Measurements from ENCODE around the gene MDFI.

DNA sequence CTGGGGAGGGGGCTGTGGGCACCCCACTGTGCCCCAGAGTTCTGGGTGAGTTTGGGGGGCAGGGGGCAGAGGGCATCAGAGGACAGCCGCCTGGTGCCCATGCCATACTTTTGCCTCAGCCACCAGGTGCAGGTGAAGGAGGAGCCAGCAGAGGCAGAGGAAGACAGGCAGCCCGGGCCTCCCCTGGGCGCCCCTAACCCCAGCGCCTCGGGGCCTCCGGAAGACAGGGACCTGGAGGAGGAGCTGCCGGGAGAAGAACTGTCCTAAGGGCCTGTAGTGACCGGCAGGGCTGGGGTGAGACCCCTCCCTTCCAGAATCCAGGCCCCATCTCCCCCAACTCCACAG, 39.6 kb upstream of the MDFI start:
- TF ChIP-seq BACH2 (CRISPR knock-in tag; IDR thresholded peaks at IDR 0.05; ENCODE audit: borderline replicate concordance) (no peak), TOX (CRISPR knock-in tag; IDR thresholded peaks at IDR 0.05; ENCODE audit: borderline replicate concordance) (no peak), ESRRG (CRISPR knock-in tag; IDR thresholded peaks at IDR 0.05) (no peak), ZFP30 (CRISPR knock-in tag; IDR thresholded peaks at IDR 0.05) (no peak), ZNF70 (CRISPR knock-in tag; IDR thresholded peaks at IDR 0.05) (no peak), ZC3H10 (CRISPR knock-in tag; IDR thresholded peaks at IDR 0.05) (no peak), ZNF565 (CRISPR knock-in tag; conservative IDR thresholded peaks at IDR 0.05; ENCODE audit: low read depth) (no peak)
- TF ChIP-seq, protein P1, sequence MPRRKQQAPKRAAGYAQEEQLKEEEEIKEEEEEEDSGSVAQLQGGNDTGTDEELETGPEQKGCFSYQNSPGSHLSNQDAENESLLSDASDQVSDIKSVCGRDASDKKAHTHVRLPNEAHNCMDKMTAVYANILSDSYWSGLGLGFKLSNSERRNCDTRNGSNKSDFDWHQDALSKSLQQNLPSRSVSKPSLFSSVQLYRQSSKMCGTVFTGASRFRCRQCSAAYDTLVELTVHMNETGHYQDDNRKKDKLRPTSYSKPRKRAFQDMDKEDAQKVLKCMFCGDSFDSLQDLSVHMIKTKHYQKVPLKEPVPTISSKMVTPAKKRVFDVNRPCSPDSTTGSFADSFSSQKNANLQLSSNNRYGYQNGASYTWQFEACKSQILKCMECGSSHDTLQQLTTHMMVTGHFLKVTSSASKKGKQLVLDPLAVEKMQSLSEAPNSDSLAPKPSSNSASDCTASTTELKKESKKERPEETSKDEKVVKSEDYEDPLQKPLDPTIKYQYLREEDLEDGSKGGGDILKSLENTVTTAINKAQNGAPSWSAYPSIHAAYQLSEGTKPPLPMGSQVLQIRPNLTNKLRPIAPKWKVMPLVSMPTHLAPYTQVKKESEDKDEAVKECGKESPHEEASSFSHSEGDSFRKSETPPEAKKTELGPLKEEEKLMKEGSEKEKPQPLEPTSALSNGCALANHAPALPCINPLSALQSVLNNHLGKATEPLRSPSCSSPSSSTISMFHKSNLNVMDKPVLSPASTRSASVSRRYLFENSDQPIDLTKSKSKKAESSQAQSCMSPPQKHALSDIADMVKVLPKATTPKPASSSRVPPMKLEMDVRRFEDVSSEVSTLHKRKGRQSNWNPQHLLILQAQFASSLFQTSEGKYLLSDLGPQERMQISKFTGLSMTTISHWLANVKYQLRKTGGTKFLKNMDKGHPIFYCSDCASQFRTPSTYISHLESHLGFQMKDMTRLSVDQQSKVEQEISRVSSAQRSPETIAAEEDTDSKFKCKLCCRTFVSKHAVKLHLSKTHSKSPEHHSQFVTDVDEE (CRISPR knock-in tag; IDR thresholded peaks at IDR 0.05) = no peak
- TF ChIP-seq, protein P2, sequence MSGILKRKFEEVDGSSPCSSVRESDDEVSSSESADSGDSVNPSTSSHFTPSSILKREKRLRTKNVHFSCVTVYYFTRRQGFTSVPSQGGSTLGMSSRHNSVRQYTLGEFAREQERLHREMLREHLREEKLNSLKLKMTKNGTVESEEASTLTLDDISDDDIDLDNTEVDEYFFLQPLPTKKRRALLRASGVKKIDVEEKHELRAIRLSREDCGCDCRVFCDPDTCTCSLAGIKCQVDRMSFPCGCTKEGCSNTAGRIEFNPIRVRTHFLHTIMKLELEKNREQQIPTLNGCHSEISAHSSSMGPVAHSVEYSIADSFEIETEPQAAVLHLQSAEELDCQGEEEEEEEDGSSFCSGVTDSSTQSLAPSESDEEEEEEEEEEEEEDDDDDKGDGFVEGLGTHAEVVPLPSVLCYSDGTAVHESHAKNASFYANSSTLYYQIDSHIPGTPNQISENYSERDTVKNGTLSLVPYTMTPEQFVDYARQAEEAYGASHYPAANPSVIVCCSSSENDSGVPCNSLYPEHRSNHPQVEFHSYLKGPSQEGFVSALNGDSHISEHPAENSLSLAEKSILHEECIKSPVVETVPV (CRISPR knock-in tag; IDR thresholded peaks at IDR 0.05) = no peak
- TF ChIP-seq, protein P3, sequence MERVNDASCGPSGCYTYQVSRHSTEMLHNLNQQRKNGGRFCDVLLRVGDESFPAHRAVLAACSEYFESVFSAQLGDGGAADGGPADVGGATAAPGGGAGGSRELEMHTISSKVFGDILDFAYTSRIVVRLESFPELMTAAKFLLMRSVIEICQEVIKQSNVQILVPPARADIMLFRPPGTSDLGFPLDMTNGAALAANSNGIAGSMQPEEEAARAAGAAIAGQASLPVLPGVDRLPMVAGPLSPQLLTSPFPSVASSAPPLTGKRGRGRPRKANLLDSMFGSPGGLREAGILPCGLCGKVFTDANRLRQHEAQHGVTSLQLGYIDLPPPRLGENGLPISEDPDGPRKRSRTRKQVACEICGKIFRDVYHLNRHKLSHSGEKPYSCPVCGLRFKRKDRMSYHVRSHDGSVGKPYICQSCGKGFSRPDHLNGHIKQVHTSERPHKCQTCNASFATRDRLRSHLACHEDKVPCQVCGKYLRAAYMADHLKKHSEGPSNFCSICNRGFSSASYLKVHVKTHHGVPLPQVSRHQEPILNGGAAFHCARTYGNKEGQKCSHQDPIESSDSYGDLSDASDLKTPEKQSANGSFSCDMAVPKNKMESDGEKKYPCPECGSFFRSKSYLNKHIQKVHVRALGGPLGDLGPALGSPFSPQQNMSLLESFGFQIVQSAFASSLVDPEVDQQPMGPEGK (CRISPR knock-in tag; IDR thresholded peaks at IDR 0.05; ENCODE audit: borderline replicate concordance) = no peak
- TF ChIP-seq, protein P4, sequence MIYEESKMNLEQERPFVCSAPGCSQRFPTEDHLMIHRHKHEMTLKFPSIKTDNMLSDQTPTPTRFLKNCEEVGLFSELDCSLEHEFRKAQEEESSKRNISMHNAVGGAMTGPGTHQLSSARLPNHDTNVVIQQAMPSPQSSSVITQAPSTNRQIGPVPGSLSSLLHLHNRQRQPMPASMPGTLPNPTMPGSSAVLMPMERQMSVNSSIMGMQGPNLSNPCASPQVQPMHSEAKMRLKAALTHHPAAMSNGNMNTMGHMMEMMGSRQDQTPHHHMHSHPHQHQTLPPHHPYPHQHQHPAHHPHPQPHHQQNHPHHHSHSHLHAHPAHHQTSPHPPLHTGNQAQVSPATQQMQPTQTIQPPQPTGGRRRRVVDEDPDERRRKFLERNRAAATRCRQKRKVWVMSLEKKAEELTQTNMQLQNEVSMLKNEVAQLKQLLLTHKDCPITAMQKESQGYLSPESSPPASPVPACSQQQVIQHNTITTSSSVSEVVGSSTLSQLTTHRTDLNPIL (CRISPR knock-in tag; IDR thresholded peaks at IDR 0.05; ENCODE audit: low read depth) = no peak
